ENCODE measurements around the gene MTX3.

GRCh38 chr5:79982136-79982535, 8.9 kb downstream of the MTX3 start:
- TF ChIP-seq ZFP30 (CRISPR knock-in tag; IDR thresholded peaks at IDR 0.05), result no peak
- no peak for TF ChIP-seq ZNF70 (CRISPR knock-in tag; IDR thresholded peaks at IDR 0.05)
- no peak for TF ChIP-seq ARNTL (CRISPR knock-in tag; IDR thresholded peaks at IDR 0.05; ENCODE audit: borderline replicate concordance, low read depth)
- no peak for TF ChIP-seq BACH2 (CRISPR knock-in tag; IDR thresholded peaks at IDR 0.05; ENCODE audit: borderline replicate concordance)
- no peak for TF ChIP-seq CREB5 (CRISPR knock-in tag; IDR thresholded peaks at IDR 0.05; ENCODE audit: low read depth)
- no peak for TF ChIP-seq ISL1 (CRISPR knock-in tag; IDR thresholded peaks at IDR 0.05)
- no peak for TF ChIP-seq PATZ1 (CRISPR knock-in tag; IDR thresholded peaks at IDR 0.05; ENCODE audit: borderline replicate concordance)
- TF ChIP-seq ZFP3 (CRISPR knock-in tag; IDR thresholded peaks at IDR 0.05), result no peak
- TF ChIP-seq PPARA (CRISPR knock-in tag; IDR thresholded peaks at IDR 0.05; ENCODE audit: borderline replicate concordance), result no peak
- no peak for TF ChIP-seq ZNF8 (CRISPR knock-in tag; IDR thresholded peaks at IDR 0.05)

Measured in SK-N-SH treated with all-trans-retinoic acid at 6 μM for 48 hours (cell line).